BJ (cell line): ENCODE measurements around the gene GPLD1. TPM values are rescaled to one million over a fixed set of nuclear protein-coding genes. Genes with fewer than 3 reads are reported as not detected.

Experiments
- CTCF ChIA-PET: fragments of 350-600 bp; formaldehyde crosslinking; extraction: SDS; loops from one replicate; lab custom pipeline; 2021; ENCODE audit warnings: antibody characterized with exemption, inconsistent platforms; lab: Yijun Ruan, JAX
- POLR2A ChIA-PET: fragments of 300-600 bp; sonication (Branson Sonifier 250); formaldehyde crosslinking; extraction: SDS; loops from one replicate; lab custom pipeline; 2021; ENCODE audit warnings: antibody characterized with exemption; lab: Charles Lee
- DNase-seq: peaks from one replicate; pipeline ENCODE4 v3.0.0-alpha.2; 2011; ENCODE audit warnings: low read depth
- H3K27me3 ChIP-seq: 2 replicates; pipeline ENCODE4 v1.6.0; 2011; ENCODE audit warnings: low read length; ENCODE audit not compliant: control insufficient read depth, insufficient read depth
- H3K36me3 ChIP-seq: 2 replicates; pipeline ENCODE4 v1.5.1; 2011; ENCODE audit warnings: low read length; ENCODE audit not compliant: control insufficient read depth, insufficient read depth
- H3K4me3 ChIP-seq: 2 replicates; pipeline ENCODE4 v1.5.1; 2011; ENCODE audit warnings: low read depth, mild to moderate bottlenecking, control low read depth, low read length
- CTCF ChIP-seq: IDR thresholded peaks from 2 replicates; pipeline ENCODE4 v1.5.1; 2011; ENCODE audit warnings: low read depth, mild to moderate bottlenecking, control low read depth, inconsistent platforms, low read length, moderate library complexity; ENCODE audit not compliant: insufficient read depth
- polyA plus RNA-seq: library from polyadenylated mRNA; depleted of rRNA; stranded (reverse); fragments of >200 nt; gene quantifications from 2 replicates; pipeline ENCODE4 v1.2.3, GENCODE V29; 2011

The GPLD1 gene
- polyA plus RNA-seq, 1 experiment = 0.22 TPM

- Histone ChIP-seq H3K4me3 (no peak overlapping the region), H3K36me3 (no peaks in the 10 kb centered on the region), H3K27me3 (no peaks in the 10 kb centered on the region; the same call in 1 of the 2 replicates)
- no peak for TF ChIP-seq CTCF
- POLR2A ChIA-PET = no interaction called here
- CTCF ChIA-PET = no interaction called here
- no peak for DNase-seq
These were observed 91.7 kb downstream of the GPLD1 start for GRCh38 chr6:24397631-24398030.

- ChIA-PET CTCF (no interaction called here), POLR2A (no interaction called here)
- Histone ChIP-seq H3K4me3 (no peak overlapping the region), H3K27me3 (no peaks in the 10 kb centered on the region; the same call in 1 of the 2 replicates), H3K36me3 (no peaks in the 10 kb centered on the region)
- no peak for TF ChIP-seq CTCF
- DNase-seq = no peak
These were observed 92.6 kb downstream of the GPLD1 start for GRCh38 chr6:24396824-24397223.

- DNase-seq = peak; percentile 44
- H3K4me3 ChIP-seq = no peak overlapping the region
- ChIA-PET POLR2A (no interaction called here), CTCF (interaction anchor here (1.6 to 2.0 kb wide), 2 partner anchors 30 to 112 kb away, joined by 3 to 5 read pairs; no protein-coding TSS in a partner anchor)
- TF ChIP-seq CTCF = no peak
- no peaks in the 10 kb centered on the region for H3K36me3 ChIP-seq
- no peaks in the 10 kb centered on the region for H3K27me3 ChIP-seq
These were observed 94.5 kb downstream of the GPLD1 start for GRCh38 chr6:24394780-24395437.

GRCh38 chr6:24394061-24394779 lies 95.2 kb downstream of the GPLD1 start:
- ChIA-PET CTCF (interaction anchor here (2.0 kb wide), 1 partner anchor 111 kb away, joined by 5 read pairs; no protein-coding TSS in a partner anchor), POLR2A (no interaction called here)
- H3K36me3 ChIP-seq = no peaks in the 10 kb centered on the region
- DNase-seq = no peak
- no peaks in the 10 kb centered on the region for H3K27me3 ChIP-seq
- no peak for TF ChIP-seq CTCF
- H3K4me3 ChIP-seq = no peak overlapping the region

GRCh38 chr6:24391756-24392405 lies 97.5 kb downstream of the GPLD1 start:
- TF ChIP-seq CTCF = no peak
- no peak for DNase-seq
- no peak overlapping the region for H3K4me3 ChIP-seq
- CTCF ChIA-PET = interaction anchor here (0.6 to 1.1 kb wide), 2 partner anchors 109 to 1533 kb away, joined by 3 to 5 read pairs; no protein-coding TSS in a partner anchor
- no peaks in the 10 kb centered on the region for H3K36me3 ChIP-seq
- POLR2A ChIA-PET = no interaction called here
- H3K27me3 ChIP-seq = no peaks in the 10 kb centered on the region
